Liver (tissue), 9 donors: Measurements from ENCODE around the gene LELP1. TPM values are rescaled to one million over a fixed set of nuclear protein-coding genes. Genes with fewer than 3 reads are reported as not detected.

Source experiments
- DNase-seq: peaks from one replicate; pipeline ENCODE4 v3.0.0-alpha.2; 2017; ENCODE audit warnings: low spot score
- H3K27ac ChIP-seq, 2 donors: one replicate each; pipeline ENCODE4 v1.7.0; 2013; ENCODE audit warnings: inconsistent platforms in 2 of 2, low read length in 2 of 2, control low read depth in 1 of 2, low read depth in 1 of 2, mild to moderate bottlenecking in 1 of 2
- H3K27me3 ChIP-seq, 4 donors: one replicate each; pipeline versions ENCODE4 v1.6.1 to v1.7.0; 2013; ENCODE audit warnings: low read length in 3 of 4, inconsistent platforms in 1 of 4, mild to moderate bottlenecking in 1 of 4, moderate library complexity in 1 of 4; ENCODE audit not compliant: control insufficient read depth in 4 of 4, insufficient read depth in 4 of 4
- H3K36me3 ChIP-seq, 4 donors: one replicate each; pipeline versions ENCODE4 v1.6.1 to v1.7.0; 2013; ENCODE audit warnings: low read length in 3 of 4, mild to moderate bottlenecking in 3 of 4, low read depth in 1 of 4, moderate library complexity in 1 of 4; ENCODE audit not compliant: control insufficient read depth in 4 of 4, insufficient read depth in 3 of 4
- H3K4me1 ChIP-seq, 4 donors: one replicate each; pipeline versions ENCODE4 v1.6.1 to v1.7.0; 2013; ENCODE audit warnings: low read length in 3 of 4, mild to moderate bottlenecking in 3 of 4, moderate library complexity in 1 of 4; ENCODE audit not compliant: control insufficient read depth in 4 of 4, insufficient read depth in 4 of 4
- H3K4me3 ChIP-seq, 3 donors: one replicate each; pipeline versions ENCODE4 v1.6.1 to v1.7.0; 2013; ENCODE audit warnings: low read length in 3 of 3, control low read depth in 1 of 3, low read depth in 1 of 3, mild to moderate bottlenecking in 1 of 3
- H3K9ac ChIP-seq, 2 donors: one replicate each; pipeline ENCODE4 v1.7.0; 2013; ENCODE audit warnings: low read length in 2 of 2, mild to moderate bottlenecking in 2 of 2, moderate library complexity in 2 of 2, control low read depth in 1 of 2, low read depth in 1 of 2
- H3K9me3 ChIP-seq, 4 donors: one replicate each; pipeline versions ENCODE4 v1.6.1 to v1.7.0; 2013; ENCODE audit warnings: low read length in 3 of 4; ENCODE audit not compliant: control insufficient read depth in 4 of 4
- ATF3 ChIP-seq: IDR thresholded peaks from 2 replicates; pipeline ENCODE4 v1.6.1; 2016; ENCODE audit warnings: antibody characterized with exemption
- CTCF ChIP-seq: fragments of 150-350 bp; IDR thresholded peaks from 2 replicates; pipeline ENCODE4 v1.5.1; 2017; ENCODE audit warnings: improper control_type of control experiment, low read depth, low read length; ENCODE audit not compliant: missing input control
- EGR1 ChIP-seq, 2 donors: IDR thresholded peaks; 2 replicates each; pipeline ENCODE4 v1.6.1; 2016 to 2018; ENCODE audit warnings: antibody characterized with exemption in 2 of 2, low read depth in 2 of 2
- FOXA1 ChIP-seq: IDR thresholded peaks from 2 replicates; pipeline ENCODE4 v1.6.1; 2016; ENCODE audit warnings: antibody characterized with exemption
- FOXA2 ChIP-seq: IDR thresholded peaks from 2 replicates; pipeline ENCODE4 v1.6.1; 2016; ENCODE audit warnings: antibody characterized with exemption
- GABPA ChIP-seq, 2 donors: IDR thresholded peaks in 1 of 2; conservative IDR thresholded peaks in 1 of 2; 2 replicates each; pipeline ENCODE4 v1.6.1; 2016; ENCODE audit warnings: antibody characterized with exemption in 2 of 2, mild to moderate bottlenecking in 1 of 2, moderate library complexity in 1 of 2
- HNF4A ChIP-seq, 2 donors: conservative IDR thresholded peaks; 2 replicates each; pipeline ENCODE4 v1.6.1; 2016; ENCODE audit warnings: antibody characterized with exemption in 2 of 2, mild to moderate bottlenecking in 2 of 2
- HNF4G ChIP-seq: IDR thresholded peaks from 2 replicates; pipeline ENCODE4 v1.6.1; 2016; ENCODE audit warnings: antibody characterized with exemption
- MAX ChIP-seq: IDR thresholded peaks from 2 replicates; pipeline ENCODE4 v1.6.1; 2016; ENCODE audit warnings: antibody characterized with exemption
- NR2F2 ChIP-seq: IDR thresholded peaks from 2 replicates; pipeline ENCODE4 v1.6.1; 2016; ENCODE audit warnings: antibody characterized with exemption
- RAD21 ChIP-seq, 2 donors: IDR thresholded peaks; 2 replicates each; pipeline ENCODE4 v1.6.1; 2016; ENCODE audit warnings: antibody characterized with exemption in 2 of 2, mild to moderate bottlenecking in 2 of 2
- REST ChIP-seq: IDR thresholded peaks from 2 replicates; pipeline ENCODE4 v1.6.1; 2016; ENCODE audit warnings: antibody characterized with exemption, mild to moderate bottlenecking
- RXRA ChIP-seq, 2 donors: IDR thresholded peaks; 2 replicates each; pipeline ENCODE4 v1.6.1; 2017 to 2018; ENCODE audit warnings: antibody characterized with exemption in 2 of 2, mild to moderate bottlenecking in 1 of 2
- SP1 ChIP-seq: IDR thresholded peaks from 2 replicates; pipeline ENCODE4 v1.6.1; 2018; ENCODE audit warnings: antibody characterized with exemption, mild to moderate bottlenecking
- TAF1 ChIP-seq: conservative IDR thresholded peaks from 2 replicates; pipeline ENCODE4 v1.6.1; 2016; ENCODE audit warnings: antibody characterized with exemption, mild to moderate bottlenecking
- YY1 ChIP-seq: IDR thresholded peaks from 2 replicates; pipeline ENCODE4 v1.6.1; 2016; ENCODE audit warnings: antibody characterized with exemption, mild to moderate bottlenecking
- ZBTB33 ChIP-seq: IDR thresholded peaks from 2 replicates; pipeline ENCODE4 v1.6.1; 2016; ENCODE audit warnings: antibody characterized with exemption
- WGBS: extraction: QIAGEN DNeasy Blood & Tissue Kit; methylation state at CpG from one replicate; pipeline ENCODE4 v1.1.7; 2013; 5-methylcytosine and 5-hydroxymethylcytosine counted together
- polyA plus RNA-seq, 2 donors: library from polyadenylated mRNA; stranded (reverse) in 1 of 2; unstranded in 1 of 2; fragments of 200-250 nt in 1 of 2; fragments of >200 nt in 1 of 2; fragmentation: Nextera tagmentation in 1 of 2; extraction: Ambion mirVana in 1 of 2; gene quantifications; one replicate each; pipeline versions ENCODE4 v1.2.1 to v1.2.3, GENCODE V29; 2013 to 2015
- total RNA-seq, 2 donors: library from RNA; depleted of rRNA; stranded (reverse); fragments of >200 nt; gene quantifications; one replicate each; pipeline ENCODE4 v1.2.3, GENCODE V29; 2014
- donor health status: healthy.
- donor health status: healthy.
- donor health status: healthy.
- donor health status: healthy.
- donor health status: healthy.

The LELP1 gene
- total and polyA plus RNA-seq, 4 donors, result not detected

- Histone ChIP-seq H3K27ac (no peak overlapping the region), H3K27me3 (no peaks in the 10 kb centered on the region), H3K4me1 (no peaks in the 10 kb centered on the region), H3K9ac (no peak overlapping the region), H3K9me3 (no peaks in the 10 kb centered on the region), H3K4me3 (no peak overlapping the region), H3K36me3 (no peaks in the 10 kb centered on the region)
- WGBS, result 67% methylated on average over 2 of the region's 2 CpGs
- no peak for TF ChIP-seq REST
- DNase-seq, result no peak
Measured at GRCh38 chr1:153238527-153238926, 35.3 kb downstream of the LELP1 start.

GRCh38 chr1:153242160-153242559, 38.9 kb downstream of the LELP1 start:
- 72% methylated on average over 1 of the region's 1 CpG for WGBS

More at GRCh38 chr1:153242160-153242559, 38.9 kb downstream of the LELP1 start:
- no peaks in the 10 kb centered on the region for H3K4me1 ChIP-seq
- no peak overlapping the region for H3K27ac ChIP-seq
- H3K4me3 ChIP-seq, result no peak overlapping the region
- H3K27me3 ChIP-seq, result no peaks in the 10 kb centered on the region
- TF ChIP-seq YY1, result no peak
- TF ChIP-seq FOXA2, result no peak
- TF ChIP-seq REST, result no peak
- TF ChIP-seq MAX, result no peak
- no peak for TF ChIP-seq CTCF
- no peak for TF ChIP-seq ATF3
- no peak for TF ChIP-seq HNF4G
- TF ChIP-seq NR2F2, result no peak
- no peak for TF ChIP-seq EGR1 (IDR thresholded peaks at IDR 0.05; ENCODE audit: low read depth in 2 of 2)
- TF ChIP-seq TAF1, result no peak
- TF ChIP-seq RAD21 (IDR thresholded peaks at IDR 0.05), result no peak
- no peak for TF ChIP-seq RXRA (IDR thresholded peaks at IDR 0.05)
- TF ChIP-seq ZBTB33, result no peak
- TF ChIP-seq SP1, result no peak
- no peak for TF ChIP-seq GABPA (IDR thresholded peaks at IDR 0.05 in 1 of 2, conservative IDR thresholded peaks at IDR 0.05 in 1 of 2)
- no peak for TF ChIP-seq HNF4A (conservative IDR thresholded peaks at IDR 0.05)
- no peak for TF ChIP-seq FOXA1
- no peak overlapping the region for H3K9ac ChIP-seq
- DNase-seq, result no peak
- no peaks in the 10 kb centered on the region for H3K36me3 ChIP-seq
- no peaks in the 10 kb centered on the region for H3K9me3 ChIP-seq
